ENCODE data around the gene LNX2.

LNX2 gene

GRCh38 chr13:27549406-27549981 lies 70.8 kb downstream of the LNX2 start:
- DNase-seq = peak; percentile 71

- DNase-seq = no peak
These were observed 78.1 kb downstream of the LNX2 start for GRCh38 chr13:27542220-27542619.

- DNase-seq = no peak
These were observed 78.9 kb downstream of the LNX2 start for GRCh38 chr13:27541386-27541785.

GRCh38 chr13:27536361-27537101 lies 83.8 kb downstream of the LNX2 start:
- peak; percentile 24 for DNase-seq

GRCh38 chr13:27535546-27535945 lies 84.8 kb downstream of the LNX2 start:
- DNase-seq = peak; percentile 47

GRCh38 chr13:27534981-27535380 lies 85.3 kb downstream of the LNX2 start:
- no peak for DNase-seq

GRCh38 chr13:27534108-27534980 lies 86.0 kb downstream of the LNX2 start:
- peak; percentile 39 for DNase-seq

GRCh38 chr13:27533155-27533643 lies 87.1 kb downstream of the LNX2 start:
- DNase-seq = peak; percentile 91

- DNase-seq = no peak
These were observed 91.4 kb downstream of the LNX2 start for GRCh38 chr13:27528908-27529307.

GRCh38 chr13:27526516-27526915 lies 93.8 kb downstream of the LNX2 start:
- DNase-seq = no peak

- no peak for DNase-seq
These were observed 95.1 kb downstream of the LNX2 start for GRCh38 chr13:27524981-27525975.

GRCh38 chr13:27523346-27524073 lies 96.8 kb downstream of the LNX2 start:
- no peak for DNase-seq

GRCh38 chr13:27522847-27523246 lies 97.5 kb downstream of the LNX2 start:
- no peak for DNase-seq

GRCh38 chr13:27516103-27516502 lies 104.2 kb downstream of the LNX2 start:
- no peak for DNase-seq

- no peak for DNase-seq
These were observed 110.2 kb downstream of the LNX2 start for GRCh38 chr13:27510082-27510481.

GRCh38 chr13:27508802-27509201 lies 111.5 kb downstream of the LNX2 start:
- DNase-seq = no peak

GRCh38 chr13:27505792-27506191 lies 114.5 kb downstream of the LNX2 start:
- no peak for DNase-seq

- DNase-seq = no peak
These were observed 115.5 kb downstream of the LNX2 start for GRCh38 chr13:27504868-27505194.

- DNase-seq = no peak
These were observed 116.0 kb downstream of the LNX2 start for GRCh38 chr13:27504128-27504867.

- DNase-seq = no peak
These were observed 119.4 kb downstream of the LNX2 start for GRCh38 chr13:27500806-27501534.

Measured in DMS53 (cell line).